ENCODE data around the gene OR51D1. TPM values are rescaled to one million over a fixed set of nuclear protein-coding genes. Genes with fewer than 3 reads are reported as not detected.
A peak's percentile ranks its signal among the peaks of the same experiment; 100 is the strongest.

OR51D1 gene
- total and polyA plus RNA-seq, 9 of the 15 experiments (the other 6 are each of a cell fraction or from before 2014, with no cell fraction given): not detected

GRCh38 chr11:4637662-4638047 is 378 bp downstream of the OR51D1 start:
- H3K9me3 ChIP-seq (replicated peaks; ENCODE audit: control insufficient read depth, insufficient read depth, low read depth, low read length): no peaks in the 10 kb centered on the region
- no peak for DNase-seq (ENCODE audit: extremely low read depth in 1 of 4, low spot score in 3 of 4)
- H2AFZ ChIP-seq (ENCODE audit: low read depth, low read length): peak overlapping the region; percentile 83
- peaks cover 0 to 29% of the 10 kb centered on the region in 2 experiments; a peak in 3 of 5 replicates for H3K27me3 ChIP-seq (ENCODE audit: control insufficient read depth in 2 of 2, insufficient read depth in 2 of 2, low read length in 2 of 2)
- CTCF ChIA-PET (ENCODE audit: low intra/inter-chr PET ratio): interaction anchor here (0.8 to 1.9 kb wide), 4 partner anchors 189 to 733 kb away, joined by 3 to 7 read pairs (median 5); no protein-coding TSS in a partner anchor
- TF ChIP-seq NUFIP1 (IDR thresholded peaks at IDR 0.05; ENCODE audit: partially characterized antibody) (no peak), ZNF707 (CRISPR knock-in tag; conservative IDR thresholded peaks at IDR 0.05) (no peak), RBM22 (IDR thresholded peaks at IDR 0.05; ENCODE audit: low read depth, low read length, poor library complexity, severe bottlenecking) (no peak)
- no peak overlapping the region for H3K27ac ChIP-seq (ENCODE audit: extremely low read depth, low read depth, low read length)
- no peak; the same call in 2 of the 3 replicates for ATAC-seq
- no TSS peak for BruUV-seq (replicated peaks)
- POLR2A ChIA-PET: interaction anchor here (0.9 to 1.8 kb wide), 3 partner anchors 10 to 391 kb away, joined by 3 to 8 read pairs (median 3); no protein-coding TSS in a partner anchor
- no peak overlapping the region for H3K4me2 ChIP-seq (ENCODE audit: insufficient read depth, low read length)
- no peak overlapping the region for H3K4me3 ChIP-seq
- no peaks in the 10 kb centered on the region for H4K20me1 ChIP-seq (replicated peaks; ENCODE audit: control insufficient read depth, insufficient read depth, low read length)
- no peaks in the 10 kb centered on the region for H3K9me1 ChIP-seq (ENCODE audit: control insufficient read depth, insufficient read depth, low read length)
- WGBS (ENCODE audit: insufficient coverage, low coverage, missing lambda C conversion rate): 8% methylated on average over 3 of the region's 3 CpGs
- H3K36me3 ChIP-seq (ENCODE audit: control insufficient read depth, insufficient read depth, low read length): no peaks in the 10 kb centered on the region
- peak; percentile 40 for FAIRE-seq
- intact Hi-C loops (cut with micrococcal nuclease): loop anchor here (1.0 to 10.0 kb wide), 7 partner anchors 85 to 465 kb away; partner anchors contain the start of gene OR51G1
- no peak overlapping the region for H3K9ac ChIP-seq (ENCODE audit: insufficient read depth in 1 of 2, low read depth in 2 of 2, low read length in 2 of 2)
- no peaks in the 10 kb centered on the region; a peak in 1 of 5 replicates for H3K4me1 ChIP-seq (replicated peaks in 1 of 2; ENCODE audit: control insufficient read depth in 2 of 2, insufficient read depth in 2 of 2, low read length in 2 of 2)
- H3K79me2 ChIP-seq (ENCODE audit: control insufficient read depth, insufficient read depth, low read length): no peaks in the 10 kb centered on the region
- in situ Hi-C loops (cut with MboI): loop anchor here (5.0 to 25.0 kb wide), 2 partner anchors 370 to 1700 kb away; no protein-coding TSS in a partner anchor

GRCh38 chr11:4639931-4640330 is 2.7 kb downstream of the OR51D1 start:
- H3K27me3 ChIP-seq (ENCODE audit: control insufficient read depth in 2 of 2, insufficient read depth in 2 of 2, low read length in 2 of 2): peaks cover 0 to 38% of the 10 kb centered on the region in 2 experiments; a peak in 3 of 5 replicates
- DNase-seq (ENCODE audit: extremely low read depth in 1 of 4, low spot score in 3 of 4) (no peak), FAIRE-seq (no peak), ATAC-seq (no peak)
- no peaks in the 10 kb centered on the region for H4K20me1 ChIP-seq (replicated peaks; ENCODE audit: control insufficient read depth, insufficient read depth, low read length)
- no peaks in the 10 kb centered on the region for H3K9me1 ChIP-seq (ENCODE audit: control insufficient read depth, insufficient read depth, low read length)
- WGBS (ENCODE audit: insufficient coverage, low coverage, missing lambda C conversion rate): 3% methylated on average over 6 of the region's 6 CpGs
- no peak overlapping the region for H3K27ac ChIP-seq (ENCODE audit: extremely low read depth, low read depth, low read length)
- ChIA-PET POLR2A (no interaction called here), CTCF (ENCODE audit: low intra/inter-chr PET ratio) (no interaction called here)
- H3K4me1 ChIP-seq (replicated peaks in 1 of 2; ENCODE audit: control insufficient read depth in 2 of 2, insufficient read depth in 2 of 2, low read length in 2 of 2): peaks cover 0 to 4% of the 10 kb centered on the region in 2 experiments; a peak in 3 of 5 replicates
- in situ Hi-C loops (cut with MboI): loop anchor here (5.0 to 25.0 kb wide), 2 partner anchors 367 to 1697 kb away; no protein-coding TSS in a partner anchor
- no peak overlapping the region for H3K9ac ChIP-seq (ENCODE audit: insufficient read depth in 1 of 2, low read depth in 2 of 2, low read length in 2 of 2)
- H2AFZ ChIP-seq (ENCODE audit: low read depth, low read length): no peak overlapping the region
- TF ChIP-seq TAF9B (IDR thresholded peaks at IDR 0.05; ENCODE audit: partially characterized antibody) (no peak), CBFA2T3 (IDR thresholded peaks at IDR 0.05) (peak; percentile 47; the same call in 1 of the 2 replicates)
- H3K4me2 ChIP-seq (ENCODE audit: insufficient read depth, low read length): no peak overlapping the region
- intact Hi-C loops (cut with micrococcal nuclease): loop anchor here (5.0 to 10.0 kb wide), 3 partner anchors 82 to 462 kb away; partner anchors contain the start of gene OR51G1
- no peak overlapping the region for H3K4me3 ChIP-seq
- BruUV-seq (replicated peaks): no TSS peak
- no peaks in the 10 kb centered on the region for H3K9me3 ChIP-seq (replicated peaks; ENCODE audit: control insufficient read depth, insufficient read depth, low read depth, low read length)
- H3K79me2 ChIP-seq (ENCODE audit: control insufficient read depth, insufficient read depth, low read length): no peaks in the 10 kb centered on the region
- no peaks in the 10 kb centered on the region for H3K36me3 ChIP-seq (ENCODE audit: control insufficient read depth, insufficient read depth, low read length)

All from K562 (cell line).